Amniotic stem cell (primary cell): ENCODE data around the gene YAE1.

Experiments
- DNase-seq: peaks from one replicate; lab custom pipeline; 2025; lab: John Stamatoyannopoulos, UW

Gene YAE1

GRCh38 chr7:39557222-39557621 is 9.0 kb upstream of the YAE1 start:
- DNase-seq = no peak

- no peak for DNase-seq
Measured at GRCh38 chr7:39557911-39558310, 8.3 kb upstream of the YAE1 start.

GRCh38 chr7:39560408-39560807 is 5.8 kb upstream of the YAE1 start:
- no peak for DNase-seq

- DNase-seq = no peak
Measured at GRCh38 chr7:39560997-39561396, 5.2 kb upstream of the YAE1 start.

- no peak for DNase-seq
Measured at GRCh38 chr7:39565538-39565937, 666 bp upstream of the YAE1 start.

GRCh38 chr7:39567294-39567693 is 1.1 kb downstream of the YAE1 start:
- DNase-seq = no peak

GRCh38 chr7:39574673-39575349 is 8.6 kb downstream of the YAE1 start:
- DNase-seq = no peak

- no peak for DNase-seq
Measured at GRCh38 chr7:39577229-39577874, 11.1 kb downstream of the YAE1 start.

- peak; percentile 76 for DNase-seq
Measured at GRCh38 chr7:39580149-39580874, 14.1 kb downstream of the YAE1 start.

- DNase-seq = no peak
Measured at GRCh38 chr7:39582536-39582935, 16.3 kb downstream of the YAE1 start.

- DNase-seq = no peak
Measured at GRCh38 chr7:39583539-39583938, 17.3 kb downstream of the YAE1 start.

- no peak for DNase-seq
Measured at GRCh38 chr7:39587393-39587792, 21.2 kb downstream of the YAE1 start.

GRCh38 chr7:39588416-39588815 is 22.2 kb downstream of the YAE1 start:
- DNase-seq = no peak

- no peak for DNase-seq
Measured at GRCh38 chr7:39589323-39590111, 23.3 kb downstream of the YAE1 start.

- no peak for DNase-seq
Measured at GRCh38 chr7:39592586-39592985, 26.4 kb downstream of the YAE1 start.

GRCh38 chr7:39594988-39595620 is 28.9 kb downstream of the YAE1 start:
- DNase-seq = no peak

GRCh38 chr7:39602351-39602750 is 36.1 kb downstream of the YAE1 start:
- DNase-seq = no peak

- DNase-seq = no peak
Measured at GRCh38 chr7:39603924-39604323, 37.7 kb downstream of the YAE1 start.

- DNase-seq = no peak
Measured at GRCh38 chr7:39605087-39605486, 38.9 kb downstream of the YAE1 start.

GRCh38 chr7:39606352-39606751 is 40.1 kb downstream of the YAE1 start:
- DNase-seq = no peak

- DNase-seq = no peak
Measured at GRCh38 chr7:39606941-39607340, 40.7 kb downstream of the YAE1 start.

GRCh38 chr7:39607865-39608264 is 41.7 kb downstream of the YAE1 start:
- DNase-seq = no peak
